ENCODE data around the gene IL20RA.
"Not testable (repeated sequence)": the region's sequence is repeated elsewhere in the genome, so short reads cannot be mapped to it uniquely, and the experiment has no call there.

IL20RA gene

GRCh38 chr6:137002505-137002904 lies 42.3 kb downstream of the IL20RA start:
- DNase-seq, result no peak

- DNase-seq, result no peak
Measured at GRCh38 chr6:137001977-137002302, 42.8 kb downstream of the IL20RA start.

- DNase-seq, result no peak
Measured at GRCh38 chr6:137001299-137001976, 43.3 kb downstream of the IL20RA start.

- no peak for DNase-seq
Measured at GRCh38 chr6:137000825-137001224, 43.9 kb downstream of the IL20RA start.

GRCh38 chr6:136995521-136995920 lies 49.2 kb downstream of the IL20RA start:
- DNase-seq, result no peak

GRCh38 chr6:136994782-136995181 lies 50.0 kb downstream of the IL20RA start:
- DNase-seq, result no peak

- no peak for DNase-seq
Measured at GRCh38 chr6:136992113-136992512, 52.7 kb downstream of the IL20RA start.

- DNase-seq, result no peak
Measured at GRCh38 chr6:136991646-136992045, 53.1 kb downstream of the IL20RA start.

- no peak for DNase-seq
Measured at GRCh38 chr6:136990754-136991153, 54.0 kb downstream of the IL20RA start.

GRCh38 chr6:136990242-136990578 lies 54.6 kb downstream of the IL20RA start:
- no peak for DNase-seq

- DNase-seq, result no peak
Measured at GRCh38 chr6:136989571-136990241, 55.1 kb downstream of the IL20RA start.

GRCh38 chr6:136987526-136987925 lies 57.2 kb downstream of the IL20RA start:
- no peak for DNase-seq

GRCh38 chr6:136985502-136985901 lies 59.3 kb downstream of the IL20RA start:
- no peak for DNase-seq

- DNase-seq, result no peak
Measured at GRCh38 chr6:136984578-136984977, 60.2 kb downstream of the IL20RA start.

GRCh38 chr6:136983687-136984086 lies 61.1 kb downstream of the IL20RA start:
- DNase-seq, result no peak

- no peak for DNase-seq
Measured at GRCh38 chr6:136982928-136983327, 61.8 kb downstream of the IL20RA start.

- DNase-seq, result no peak
Measured at GRCh38 chr6:136980070-136980469, 64.7 kb downstream of the IL20RA start.

GRCh38 chr6:136979206-136979605 lies 65.6 kb downstream of the IL20RA start:
- DNase-seq, result no peak

GRCh38 chr6:136977075-136977474 lies 67.7 kb downstream of the IL20RA start:
- DNase-seq, result no peak

GRCh38 chr6:136975089-136975715 lies 69.6 kb downstream of the IL20RA start:
- no peak for DNase-seq

GRCh38 chr6:136973781-136974180 lies 71.0 kb downstream of the IL20RA start:
- not testable (repeated sequence) for DNase-seq

GRCh38 chr6:136971609-136972008 lies 73.2 kb downstream of the IL20RA start:
- DNase-seq, result no peak

GRCh38 chr6:136969930-136970329 lies 74.8 kb downstream of the IL20RA start:
- no peak for DNase-seq

GRCh38 chr6:136969433-136969832 lies 75.3 kb downstream of the IL20RA start:
- no peak for DNase-seq
